H9 (cell line): ENCODE data around the gene ARL13B. TPM values are rescaled to one million over a fixed set of nuclear protein-coding genes. Genes with fewer than 3 reads are reported as not detected.

ENCODE experiments used
- DNase-seq: peaks from one replicate; pipeline ENCODE4 v3.0.0-alpha.2; 2017
- H2AFZ ChIP-seq: one replicate; pipeline ENCODE4 v1.6.1; 2013; ENCODE audit warnings: mild to moderate bottlenecking, low read length, control low read depth, moderate library complexity
- H2AK5ac ChIP-seq: 2 replicates; pipeline ENCODE4 v1.6.1; 2013; ENCODE audit warnings: low read length, control low read depth, mixed read lengths; ENCODE audit not compliant: insufficient read length
- H2BK120ac ChIP-seq: one replicate; pipeline ENCODE4 v1.6.1; 2013; ENCODE audit warnings: low read depth, mild to moderate bottlenecking, low read length, control low read depth, inconsistent platforms; ENCODE audit not compliant: poor library complexity, severe bottlenecking
- H2BK12ac ChIP-seq: 2 replicates; pipeline ENCODE4 v1.6.1; 2013; ENCODE audit warnings: low read length, control low read depth, mixed read lengths, low read depth; ENCODE audit not compliant: insufficient read length
- H2BK15ac ChIP-seq: 2 replicates; pipeline ENCODE4 v1.6.1; 2013; ENCODE audit warnings: low read depth, low read length, control low read depth
- H2BK20ac ChIP-seq: one replicate; pipeline ENCODE4 v1.6.1; 2013; ENCODE audit warnings: low read depth, mild to moderate bottlenecking, low read length, control low read depth, inconsistent platforms; ENCODE audit not compliant: poor library complexity, severe bottlenecking
- H2BK5ac ChIP-seq: 2 replicates; pipeline ENCODE4 v1.6.1; 2013; ENCODE audit warnings: low read length, control low read depth, mixed read lengths; ENCODE audit not compliant: insufficient read length
- H3K14ac ChIP-seq: 2 replicates; pipeline ENCODE4 v1.6.1; 2013; ENCODE audit warnings: low read length, control low read depth; ENCODE audit not compliant: insufficient read depth
- H3K18ac ChIP-seq: 2 replicates; pipeline ENCODE4 v1.6.1; 2013; ENCODE audit warnings: low read depth, mild to moderate bottlenecking, mixed read lengths, low read length, control low read depth; ENCODE audit not compliant: insufficient read length
- H3K23ac ChIP-seq: 2 replicates; pipeline ENCODE4 v1.6.1; 2013; ENCODE audit warnings: low read length, control low read depth, mixed read lengths, low read depth; ENCODE audit not compliant: insufficient read length
- H3K23me2 ChIP-seq: 2 replicates; pipeline ENCODE4 v1.6.1; 2013; ENCODE audit warnings: low read depth, mild to moderate bottlenecking, mixed read lengths, low read length, control low read depth; ENCODE audit not compliant: insufficient read length, poor library complexity, severe bottlenecking
- H3K27ac ChIP-seq: 2 replicates; pipeline ENCODE4 v1.5.1; 2013; ENCODE audit warnings: low read length, control low read depth, mixed read lengths, low read depth; ENCODE audit not compliant: insufficient read length
- H3K27me3 ChIP-seq: 2 replicates; pipeline ENCODE4 v1.6.1; 2013; ENCODE audit warnings: low read length, control low read depth, inconsistent platforms; ENCODE audit not compliant: insufficient read depth
- H3K4ac ChIP-seq: 2 replicates; pipeline ENCODE4 v1.6.1; 2013; ENCODE audit warnings: low read depth, mild to moderate bottlenecking, control low read depth, inconsistent platforms, low read length, moderate library complexity
- H3K4me1 ChIP-seq: 2 replicates; pipeline ENCODE4 v1.6.1; 2013; ENCODE audit warnings: low read length, control low read depth, inconsistent platforms; ENCODE audit not compliant: insufficient read depth
- H3K4me2 ChIP-seq: 2 replicates; pipeline ENCODE4 v1.6.1; 2013; ENCODE audit warnings: low read length, control low read depth, mixed read lengths; ENCODE audit not compliant: insufficient read length, insufficient read depth
- H3K56ac ChIP-seq: 2 replicates; pipeline ENCODE4 v1.6.1; 2013; ENCODE audit warnings: low read depth, mild to moderate bottlenecking, mixed read lengths, low read length, control low read depth; ENCODE audit not compliant: insufficient read length
- H3K79me1 ChIP-seq: 2 replicates; pipeline ENCODE4 v1.6.1; 2013; ENCODE audit warnings: low read depth, mild to moderate bottlenecking, moderate library complexity, low read length, control low read depth, inconsistent platforms; ENCODE audit not compliant: insufficient read depth, poor library complexity, severe bottlenecking
- H3K79me2 ChIP-seq: 2 replicates; pipeline ENCODE4 v1.6.1; 2013; ENCODE audit warnings: low read length, control low read depth, inconsistent platforms; ENCODE audit not compliant: insufficient read depth
- H3K9ac ChIP-seq: 2 replicates; pipeline ENCODE4 v1.6.1; 2013; ENCODE audit warnings: low read length, control low read depth, mixed read lengths; ENCODE audit not compliant: insufficient read length; ENCODE audit errors: extremely low read depth
- H3K9me3 ChIP-seq: one replicate; pipeline ENCODE4 v1.6.1; 2013; ENCODE audit warnings: low read depth, low read length, inconsistent platforms; ENCODE audit not compliant: control insufficient read depth
- H3T11ph ChIP-seq: one replicate; pipeline ENCODE4 v1.6.1; 2013; ENCODE audit warnings: mild to moderate bottlenecking, low read length, control low read depth, inconsistent platforms
- H4K20me1 ChIP-seq: one replicate; pipeline ENCODE4 v1.6.1; 2013; ENCODE audit not compliant: control insufficient read depth, insufficient read length, insufficient read depth
- H4K5ac ChIP-seq: 2 replicates; pipeline ENCODE4 v1.6.1; 2013; ENCODE audit warnings: low read depth, mild to moderate bottlenecking, mixed read lengths, low read length, control low read depth; ENCODE audit not compliant: insufficient read length
- H4K8ac ChIP-seq: replicated peaks from 2 replicates; pipeline ENCODE4 v1.6.1; 2013; ENCODE audit warnings: low read length, control low read depth, mixed read lengths, low read depth; ENCODE audit not compliant: insufficient read length
- H4K91ac ChIP-seq: 2 replicates; pipeline ENCODE4 v1.6.1; 2013; ENCODE audit warnings: low read depth, mild to moderate bottlenecking, moderate library complexity, mixed read lengths, low read length, control low read depth; ENCODE audit not compliant: insufficient read length
- H3K27ac Mint-ChIP-seq, 3 experiments: 2 replicates in 2 of 3; 3 replicates in 1 of 3; pipeline ENCODE4 v1.8.0; 2020 to 2021; ENCODE audit warnings: mixed read lengths in 3 of 3, mild to moderate bottlenecking in 1 of 3, moderate library complexity in 1 of 3
- H3K27me3 Mint-ChIP-seq: 2 replicates; pipeline ENCODE4 v1.8.0; 2021; ENCODE audit warnings: low read depth, mild to moderate bottlenecking, moderate library complexity, mixed read lengths
- H3K36me3 Mint-ChIP-seq, 3 experiments: 2 replicates in 2 of 3; 3 replicates in 1 of 3; pipeline ENCODE4 v1.8.0; 2020 to 2021; ENCODE audit warnings: low read depth in 3 of 3, mixed read lengths in 3 of 3; ENCODE audit not compliant: insufficient read depth in 1 of 3
- H3K4me1 Mint-ChIP-seq, 2 experiments: 2 replicates each; pipeline ENCODE4 v1.8.0; 2020; ENCODE audit warnings: mixed read lengths in 2 of 2
- H3K4me3 Mint-ChIP-seq, 2 experiments: 2 replicates in 1 of 2; 3 replicates in 1 of 2; pipeline ENCODE4 v1.8.0; 2020 to 2021; ENCODE audit warnings: mild to moderate bottlenecking in 2 of 2, mixed read lengths in 2 of 2, moderate library complexity in 1 of 2
- H3K9me3 Mint-ChIP-seq, 2 experiments: 2 replicates in 1 of 2; 3 replicates in 1 of 2; pipeline ENCODE4 v1.8.0; 2020; ENCODE audit warnings: mild to moderate bottlenecking in 2 of 2, mixed read lengths in 2 of 2, moderate library complexity in 1 of 2
- WGBS: extraction: QIAGEN DNeasy Blood & Tissue Kit; methylation state at CpG from one replicate; pipeline ENCODE4 v1.1.7; 2013; ENCODE audit warnings: missing lambda C conversion rate, low lambda C conversion rate, mixed read lengths; ENCODE audit not compliant: insufficient read length; ENCODE audit errors: extremely low coverage; 5-methylcytosine and 5-hydroxymethylcytosine counted together
- total RNA-seq: library from RNA; stranded (reverse); gene quantifications from 2 replicates; pipeline ENCODE4 v1.2.1, GENCODE V29; 2021
- TF ChIP-seq, protein P1 (sequence below): fragments of 200-600 bp; sonication (generic); conservative IDR thresholded peaks from 3 replicates; pipeline ENCODE4 v1.8.0; 2021; ENCODE audit warnings: antibody characterized with exemption, mild to moderate bottlenecking

Gene ARL13B
- total RNA-seq, 1 experiment from 2014 or later, result 7.9 TPM

DNA sequence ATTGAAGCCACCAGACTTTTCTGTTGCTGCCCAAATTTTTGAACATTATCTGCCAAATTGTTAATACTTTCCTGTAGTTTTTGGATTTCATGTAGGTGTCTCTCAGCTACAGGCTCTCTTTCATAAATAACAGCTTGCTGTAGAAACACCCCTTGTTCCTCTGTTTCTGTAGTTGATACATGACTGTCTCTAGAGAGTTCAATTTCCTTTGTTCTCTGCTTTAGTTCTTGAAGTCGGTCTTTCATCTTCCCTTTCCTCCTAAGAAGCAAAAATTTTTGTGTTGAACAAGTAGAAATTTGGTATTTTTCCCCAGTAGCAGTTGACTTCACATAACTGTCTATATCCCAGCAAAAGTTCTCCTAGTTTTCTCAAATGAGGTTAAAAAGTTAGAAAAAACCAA lies 35.1 kb downstream of the ARL13B start:
- no peak overlapping the region for H3K18ac ChIP-seq
- no peak overlapping the region for H2BK120ac ChIP-seq
- H4K5ac ChIP-seq, result no peak overlapping the region
- no peaks in the 10 kb centered on the region for H3K4me1 ChIP-seq
- no peak overlapping the region for H3K4ac ChIP-seq
- Mint-ChIP-seq H3K27ac (no peak overlapping the region), H3K4me3 (no peak overlapping the region), H3K9me3 (no peaks in the 10 kb centered on the region; a peak in 1 of 5 replicates), H3K27me3 (no peaks in the 10 kb centered on the region), H3K36me3 (peaks cover 0 to 2% (median 0%) of the 10 kb centered on the region in 3 experiments; a peak in 1 of 7 replicates), H3K4me1 (no peaks in the 10 kb centered on the region)
- no peaks in the 10 kb centered on the region for H4K20me1 ChIP-seq
- no peak overlapping the region for H3T11ph ChIP-seq
- no peak overlapping the region for H2BK5ac ChIP-seq
- H3K79me2 ChIP-seq, result no peaks in the 10 kb centered on the region
- no peak overlapping the region for H2BK15ac ChIP-seq
- no peak overlapping the region for H4K8ac ChIP-seq
- no peak overlapping the region for H2AK5ac ChIP-seq
- H4K91ac ChIP-seq, result no peak overlapping the region
- no peak overlapping the region for H2BK20ac ChIP-seq
- no peak overlapping the region for H2AFZ ChIP-seq
- no peaks in the 10 kb centered on the region for H3K79me1 ChIP-seq
- no CpG with 5 or more reads among the region's 1 CpG for WGBS
- no peak overlapping the region for H3K56ac ChIP-seq
- H3K23ac ChIP-seq, result no peak overlapping the region
- no peak for DNase-seq
- H3K27ac ChIP-seq, result no peak overlapping the region
- no peaks in the 10 kb centered on the region for H3K9me3 ChIP-seq
- H2BK12ac ChIP-seq, result no peak overlapping the region
- no peak overlapping the region for H3K14ac ChIP-seq
- H3K27me3 ChIP-seq, result no peaks in the 10 kb centered on the region
- H3K9ac ChIP-seq, result no peak overlapping the region
- H3K23me2 ChIP-seq, result no peaks in the 10 kb centered on the region
- H3K4me2 ChIP-seq, result no peak overlapping the region
- TF ChIP-seq, protein P1, sequence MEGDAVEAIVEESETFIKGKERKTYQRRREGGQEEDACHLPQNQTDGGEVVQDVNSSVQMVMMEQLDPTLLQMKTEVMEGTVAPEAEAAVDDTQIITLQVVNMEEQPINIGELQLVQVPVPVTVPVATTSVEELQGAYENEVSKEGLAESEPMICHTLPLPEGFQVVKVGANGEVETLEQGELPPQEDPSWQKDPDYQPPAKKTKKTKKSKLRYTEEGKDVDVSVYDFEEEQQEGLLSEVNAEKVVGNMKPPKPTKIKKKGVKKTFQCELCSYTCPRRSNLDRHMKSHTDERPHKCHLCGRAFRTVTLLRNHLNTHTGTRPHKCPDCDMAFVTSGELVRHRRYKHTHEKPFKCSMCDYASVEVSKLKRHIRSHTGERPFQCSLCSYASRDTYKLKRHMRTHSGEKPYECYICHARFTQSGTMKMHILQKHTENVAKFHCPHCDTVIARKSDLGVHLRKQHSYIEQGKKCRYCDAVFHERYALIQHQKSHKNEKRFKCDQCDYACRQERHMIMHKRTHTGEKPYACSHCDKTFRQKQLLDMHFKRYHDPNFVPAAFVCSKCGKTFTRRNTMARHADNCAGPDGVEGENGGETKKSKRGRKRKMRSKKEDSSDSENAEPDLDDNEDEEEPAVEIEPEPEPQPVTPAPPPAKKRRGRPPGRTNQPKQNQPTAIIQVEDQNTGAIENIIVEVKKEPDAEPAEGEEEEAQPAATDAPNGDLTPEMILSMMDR, result no peak
